Effector memory CD4-positive, alpha-beta T cell (primary cell): ENCODE results near the gene FGFRL1.
"Not testable (repeated sequence)": the region's sequence is repeated elsewhere in the genome, so short reads cannot be mapped to it uniquely, and the experiment has no call there.

Experiments
- DNase-seq, 3 donors: peaks; one replicate each; pipeline ENCODE4 v3.0.0-alpha.2; 2020
- H3K27ac ChIP-seq: 2 replicates; pipeline ENCODE4 v1.7.0; 2013; ENCODE audit warnings: mild to moderate bottlenecking, low read length, moderate library complexity; ENCODE audit not compliant: insufficient read depth, poor library complexity, severe bottlenecking
- H3K27me3 ChIP-seq: replicated peaks from 2 replicates; pipeline ENCODE4 v1.7.0; 2013; ENCODE audit warnings: mild to moderate bottlenecking, low read length; ENCODE audit not compliant: insufficient read depth, control insufficient read depth, poor library complexity, severe bottlenecking
- H3K36me3 ChIP-seq: 2 replicates; pipeline ENCODE4 v1.7.0; 2013; ENCODE audit warnings: mild to moderate bottlenecking, low read length, moderate library complexity; ENCODE audit not compliant: control insufficient read depth, insufficient read depth
- H3K4me1 ChIP-seq: 2 replicates; pipeline ENCODE4 v1.7.0; 2013; ENCODE audit warnings: low read length, mild to moderate bottlenecking; ENCODE audit not compliant: control insufficient read depth, insufficient read depth, poor library complexity, severe bottlenecking
- H3K4me3 ChIP-seq: 2 replicates; pipeline ENCODE4 v1.7.0; 2013; ENCODE audit warnings: low read length, low read depth, mild to moderate bottlenecking; ENCODE audit not compliant: insufficient read depth, poor library complexity, severe bottlenecking
- H3K9me3 ChIP-seq: 2 replicates; pipeline ENCODE4 v1.7.0; 2013; ENCODE audit warnings: mild to moderate bottlenecking, low read length, moderate library complexity; ENCODE audit not compliant: control insufficient read depth

FGFRL1 gene

DNA sequence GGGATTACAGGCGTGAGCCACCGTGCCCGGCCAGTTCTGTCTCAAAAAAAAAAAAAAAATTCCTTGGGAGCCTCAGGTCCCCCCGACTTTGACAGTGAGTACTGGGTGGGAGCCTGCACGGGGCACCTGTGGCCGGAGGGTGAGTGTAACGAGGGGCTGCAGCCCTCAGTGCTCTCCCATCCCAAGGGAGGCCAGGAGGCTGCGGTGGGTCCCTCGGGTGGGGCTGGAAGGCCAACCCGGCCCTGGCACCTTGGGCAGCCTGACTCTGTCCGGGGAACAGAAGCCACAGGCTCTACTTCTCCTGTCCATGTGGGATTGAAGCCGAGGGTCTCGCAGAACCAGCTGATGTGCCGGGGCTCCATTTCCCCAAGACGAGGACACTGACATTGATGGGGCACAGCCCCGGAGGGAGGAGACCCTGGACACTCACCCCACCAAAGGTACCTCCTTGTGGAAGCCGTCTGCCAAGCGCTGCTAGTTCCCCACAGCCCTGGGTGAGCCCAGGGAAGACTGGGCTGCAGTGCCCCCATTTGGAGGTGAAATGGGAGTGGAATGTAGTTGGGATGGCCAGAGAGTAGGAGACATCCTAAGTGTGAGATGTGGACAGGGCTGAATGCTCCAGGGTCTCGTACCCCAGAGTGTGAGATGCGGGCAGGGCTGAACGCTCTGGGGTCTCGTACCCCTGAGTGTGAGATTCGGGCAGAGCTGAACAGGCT is 16.0 kb upstream of the FGFRL1 start:
- no peaks in the 10 kb centered on the region for H3K9me3 ChIP-seq
- H3K27me3 ChIP-seq = peaks cover 16% of the 10 kb centered on the region
- H3K36me3 ChIP-seq = peaks cover 3% of the 10 kb centered on the region
- H3K4me3 ChIP-seq = no peak overlapping the region
- H3K27ac ChIP-seq = no peak overlapping the region
- no peak for DNase-seq
- H3K4me1 ChIP-seq = peaks cover 8% of the 10 kb centered on the region

DNA sequence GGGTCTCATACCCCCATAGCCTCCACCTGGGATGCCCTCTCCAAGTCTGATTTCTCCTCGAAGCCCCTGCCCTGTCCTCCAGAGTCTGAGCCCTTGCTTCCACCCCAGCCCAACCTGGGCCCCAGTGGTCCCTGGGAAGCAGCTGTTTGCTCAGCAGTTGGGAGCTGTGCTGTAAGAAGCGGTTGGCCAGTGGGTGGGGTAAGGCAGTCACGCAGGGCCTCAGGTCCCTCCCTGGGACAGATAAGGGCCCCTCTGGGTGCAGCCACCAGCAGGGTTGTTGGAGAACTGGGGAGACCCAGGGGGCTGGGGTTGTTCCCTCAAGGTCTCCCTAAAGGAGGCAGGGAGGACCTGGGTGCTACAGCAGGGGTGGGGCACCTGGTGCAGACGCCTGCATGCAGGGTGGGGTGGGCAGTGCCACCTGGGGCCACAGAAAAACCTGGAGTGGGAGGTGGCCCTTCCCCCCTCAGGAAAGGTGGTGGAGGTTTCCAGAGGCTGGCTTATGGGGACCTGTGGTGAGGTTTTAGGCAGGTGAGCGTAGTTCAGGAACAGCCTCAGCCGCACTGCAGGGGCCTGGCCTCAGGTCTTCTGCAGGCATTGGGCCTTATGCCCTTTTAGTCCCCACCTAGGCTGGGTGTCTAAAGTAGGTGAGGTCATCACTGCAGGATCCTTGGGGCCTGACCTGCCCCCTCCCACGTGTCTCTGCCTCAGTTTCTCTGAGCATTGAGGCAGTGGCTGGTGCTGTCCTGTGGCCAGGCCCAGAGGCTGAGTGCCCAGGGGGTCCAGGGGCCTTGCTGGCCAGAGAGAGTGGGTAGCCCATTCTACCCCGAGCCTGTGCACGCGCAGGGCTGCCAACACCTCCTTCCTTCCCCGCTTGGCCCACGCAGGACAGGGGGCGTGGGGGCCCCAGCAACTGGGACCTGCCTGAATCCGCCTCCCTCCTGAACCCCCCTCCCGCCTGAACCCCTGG is 15.1 kb upstream of the FGFRL1 start:
- Histone ChIP-seq H3K4me3 (no peak overlapping the region), H3K27ac (no peak overlapping the region), H3K4me1 (peaks cover 8% of the 10 kb centered on the region)

DNA sequence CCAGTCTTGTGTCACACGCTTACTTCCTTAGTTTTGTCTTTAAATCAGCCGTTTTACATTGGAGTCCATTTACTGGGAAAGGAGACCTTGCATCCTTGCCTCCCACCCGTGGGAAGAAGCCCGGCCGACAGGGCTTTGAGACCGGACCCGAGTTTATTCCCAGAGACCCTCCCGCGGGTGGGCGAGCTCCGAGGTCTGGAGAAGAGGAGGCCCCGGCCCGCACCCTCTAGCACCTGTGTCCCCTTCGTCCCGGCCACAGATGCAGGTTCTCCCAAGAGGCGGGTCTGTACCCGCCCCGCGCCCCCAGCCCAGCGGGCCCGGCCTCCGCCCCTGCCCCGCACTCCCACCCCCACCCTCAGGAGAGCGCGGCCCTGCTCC is 14.4 kb upstream of the FGFRL1 start:
- no peaks in the 10 kb centered on the region for H3K9me3 ChIP-seq
- no peak for DNase-seq
- H3K4me3 ChIP-seq = no peak overlapping the region
- no peak overlapping the region for H3K27ac ChIP-seq
- H3K4me1 ChIP-seq = peaks cover 8% of the 10 kb centered on the region
- no peaks in the 10 kb centered on the region for H3K36me3 ChIP-seq
- H3K27me3 ChIP-seq = peaks cover 25% of the 10 kb centered on the region

More for the DNA sequence above, 15.1 kb upstream of the FGFRL1 start:
- DNase-seq = no peak
- peaks cover 19% of the 10 kb centered on the region for H3K27me3 ChIP-seq
- no peaks in the 10 kb centered on the region for H3K9me3 ChIP-seq
- no peaks in the 10 kb centered on the region for H3K36me3 ChIP-seq

DNA sequence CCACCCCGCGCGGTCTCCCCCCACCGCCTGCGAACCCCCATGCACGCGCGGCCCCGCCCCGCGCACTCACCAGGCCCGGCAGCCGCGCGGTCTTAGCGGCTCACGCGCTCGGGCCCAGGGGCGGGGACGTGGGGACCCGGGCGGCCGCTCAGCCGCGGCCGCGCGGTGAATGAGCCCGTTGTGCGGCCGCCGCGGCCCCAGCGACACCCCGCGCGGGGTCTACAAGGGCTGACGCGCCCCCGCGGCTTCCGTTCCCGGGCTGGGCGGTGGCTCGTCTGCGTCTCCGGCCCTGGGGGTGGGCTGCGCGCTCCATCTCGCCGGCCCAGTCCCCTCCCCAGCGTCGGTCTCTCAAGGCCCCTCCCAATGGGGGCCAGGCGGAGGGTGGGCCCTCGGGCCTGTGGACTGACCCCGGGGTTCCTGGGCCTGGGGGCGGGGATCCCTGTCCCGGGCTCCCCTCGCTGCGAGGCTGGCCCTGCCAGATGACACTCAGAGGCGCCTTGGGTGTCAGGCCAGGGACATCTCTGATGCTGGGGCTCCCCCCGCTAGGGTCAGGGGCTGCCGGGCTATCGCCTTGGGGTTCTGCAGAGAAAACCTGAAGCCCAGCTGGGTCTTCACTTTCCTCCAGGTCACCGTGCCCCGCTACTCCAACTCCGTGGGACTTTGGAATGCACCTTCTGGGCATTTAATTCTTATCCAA is 13.9 kb upstream of the FGFRL1 start:
- no peak overlapping the region for H3K27ac ChIP-seq
- H3K4me3 ChIP-seq = no peak overlapping the region
- no peaks in the 10 kb centered on the region for H3K36me3 ChIP-seq
- no peaks in the 10 kb centered on the region for H3K9me3 ChIP-seq
- no peak for DNase-seq
- H3K4me1 ChIP-seq = peaks cover 11% of the 10 kb centered on the region
- H3K27me3 ChIP-seq = peaks cover 31% of the 10 kb centered on the region

DNA sequence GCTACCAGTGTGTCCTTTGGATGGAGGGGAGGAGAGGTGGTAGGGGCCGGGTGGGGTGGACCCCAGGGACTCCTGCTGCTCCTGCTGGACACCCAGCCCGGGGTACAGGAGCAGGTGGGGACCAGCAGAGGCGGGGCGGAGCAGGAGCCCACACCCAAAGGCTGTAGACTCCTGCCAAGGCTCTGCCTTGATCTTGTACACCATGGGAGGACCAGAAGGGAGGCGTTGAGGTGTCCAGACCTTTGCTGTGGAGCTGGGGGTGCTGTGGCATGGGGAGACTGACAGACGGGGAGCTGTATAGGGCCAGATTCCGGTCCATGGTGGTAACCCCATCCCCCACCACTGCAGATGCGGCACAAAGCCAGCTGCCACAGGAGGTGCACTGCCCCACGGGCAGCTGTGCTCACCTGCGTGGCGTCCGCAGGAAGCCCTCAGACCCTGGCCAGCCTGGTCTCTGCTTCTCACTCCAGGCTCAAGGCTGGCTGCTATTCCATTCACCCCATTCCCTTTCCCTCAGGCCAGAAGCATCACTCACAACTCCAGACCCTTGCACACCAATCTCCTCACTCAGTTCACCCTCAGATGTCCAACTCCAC is 13.2 kb upstream of the FGFRL1 start:
- Histone ChIP-seq H3K4me3 (no peak overlapping the region), H3K36me3 (no peaks in the 10 kb centered on the region), H3K27ac (no peak overlapping the region), H3K27me3 (peaks cover 35% of the 10 kb centered on the region), H3K4me1 (peaks cover 16% of the 10 kb centered on the region), H3K9me3 (no peaks in the 10 kb centered on the region)
- no peak for DNase-seq

DNA sequence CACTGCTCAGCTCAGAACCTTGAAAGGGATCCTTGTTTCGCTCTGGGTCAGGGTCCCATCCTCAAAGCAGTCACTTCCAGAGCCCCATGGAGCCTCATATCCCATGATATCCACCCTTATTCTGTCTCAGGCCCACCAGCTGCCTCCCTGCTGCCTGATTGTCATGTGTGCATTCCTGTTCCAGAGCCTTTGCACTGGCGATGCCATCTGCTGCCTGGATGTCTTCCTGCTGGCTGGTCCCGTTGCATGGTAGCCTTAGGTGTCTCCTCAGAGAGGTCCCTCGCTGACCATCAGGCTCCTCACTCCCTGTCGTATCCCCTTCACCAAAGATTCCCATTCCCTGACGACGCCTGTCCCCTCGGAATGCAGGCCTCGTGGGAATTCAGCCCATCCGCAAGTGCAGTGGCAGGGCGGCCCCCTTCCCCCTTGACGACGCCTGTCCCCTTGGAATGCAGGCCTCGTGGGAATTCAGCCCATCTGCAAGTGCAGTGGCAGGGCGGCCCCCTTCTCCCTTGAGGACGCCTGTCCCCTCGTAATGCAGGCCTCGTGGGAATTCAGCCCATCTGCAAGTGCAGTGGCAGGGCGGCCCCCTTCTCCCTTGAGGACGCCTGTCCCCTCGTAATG is 12.1 kb upstream of the FGFRL1 start:
- H3K27me3 ChIP-seq = peaks cover 46% of the 10 kb centered on the region
- H3K4me3 ChIP-seq, DNase-seq, H3K36me3 ChIP-seq, H3K9me3 ChIP-seq, H3K27ac ChIP-seq: not testable (repeated sequence)
- H3K4me1 ChIP-seq = peaks cover 21% of the 10 kb centered on the region

DNA sequence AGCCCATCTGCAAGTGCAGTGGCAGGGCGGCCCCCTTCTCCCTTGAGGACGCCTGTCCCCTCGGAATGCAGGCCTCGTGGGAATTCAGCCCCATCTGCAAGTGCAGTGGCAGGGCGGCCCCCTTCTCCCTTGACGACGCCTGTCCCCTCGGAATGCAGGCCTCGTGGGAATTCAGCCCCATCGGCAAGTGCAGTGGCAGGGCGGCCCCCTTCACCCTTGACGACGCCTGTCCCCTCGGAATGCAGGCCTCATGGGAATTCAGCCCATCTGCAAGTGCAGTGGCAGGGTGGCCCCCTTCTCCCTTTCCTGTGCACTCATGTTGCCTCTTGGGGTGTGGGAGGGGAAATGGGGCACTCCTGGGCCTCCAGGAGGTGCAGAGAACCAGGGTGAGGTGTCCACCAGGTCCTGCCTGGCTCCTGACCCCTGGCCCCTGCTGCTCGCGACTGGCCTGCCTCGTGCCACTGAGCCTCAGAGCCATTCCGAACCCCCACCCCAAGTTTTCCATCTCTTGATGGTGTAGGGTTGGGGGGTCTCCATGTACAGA is 11.5 kb upstream of the FGFRL1 start:
- H3K27me3 ChIP-seq = peaks cover 52% of the 10 kb centered on the region
- no peak overlapping the region for H3K4me3 ChIP-seq

DNA sequence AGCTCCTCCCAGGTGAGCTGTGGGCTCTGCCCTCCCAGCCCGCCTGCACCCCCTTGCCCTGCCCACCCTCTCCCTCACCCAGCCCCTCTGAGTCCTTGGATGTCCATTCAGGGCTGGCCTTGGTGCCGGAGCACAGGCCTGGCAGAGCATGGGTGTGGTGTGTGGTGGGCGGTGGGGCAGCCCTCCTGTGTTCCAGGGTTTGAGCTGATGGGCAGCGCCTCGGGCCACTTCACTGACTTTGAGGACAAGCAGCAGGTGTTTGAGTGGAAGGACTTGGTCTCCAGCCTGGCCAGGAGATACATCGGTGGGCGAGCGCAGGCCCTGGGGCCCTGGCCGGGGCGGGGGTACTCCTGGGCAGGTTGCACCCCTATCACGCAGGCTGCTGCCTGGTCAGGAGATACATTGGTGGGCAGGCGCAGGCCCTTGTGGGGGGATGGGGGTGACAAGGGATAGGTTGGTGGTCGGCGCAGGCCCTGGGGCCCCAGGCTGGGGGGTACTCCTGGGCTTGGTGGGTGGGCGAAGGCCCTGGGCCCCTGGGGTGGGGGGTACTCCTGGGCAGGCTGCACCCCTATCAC is 10.7 kb upstream of the FGFRL1 start:
- no peak for DNase-seq
- no peaks in the 10 kb centered on the region for H3K36me3 ChIP-seq
- H3K4me3 ChIP-seq = no peak overlapping the region
- H3K4me1 ChIP-seq = peaks cover 21% of the 10 kb centered on the region
- no peaks in the 10 kb centered on the region for H3K9me3 ChIP-seq
- peaks cover 52% of the 10 kb centered on the region for H3K27me3 ChIP-seq
- no peak overlapping the region for H3K27ac ChIP-seq

More for the DNA sequence above, 11.5 kb upstream of the FGFRL1 start:
- no peak for DNase-seq
- Histone ChIP-seq H3K36me3 (no peaks in the 10 kb centered on the region), H3K9me3 (no peaks in the 10 kb centered on the region), H3K4me1 (peaks cover 21% of the 10 kb centered on the region), H3K27ac (no peak overlapping the region)

DNA sequence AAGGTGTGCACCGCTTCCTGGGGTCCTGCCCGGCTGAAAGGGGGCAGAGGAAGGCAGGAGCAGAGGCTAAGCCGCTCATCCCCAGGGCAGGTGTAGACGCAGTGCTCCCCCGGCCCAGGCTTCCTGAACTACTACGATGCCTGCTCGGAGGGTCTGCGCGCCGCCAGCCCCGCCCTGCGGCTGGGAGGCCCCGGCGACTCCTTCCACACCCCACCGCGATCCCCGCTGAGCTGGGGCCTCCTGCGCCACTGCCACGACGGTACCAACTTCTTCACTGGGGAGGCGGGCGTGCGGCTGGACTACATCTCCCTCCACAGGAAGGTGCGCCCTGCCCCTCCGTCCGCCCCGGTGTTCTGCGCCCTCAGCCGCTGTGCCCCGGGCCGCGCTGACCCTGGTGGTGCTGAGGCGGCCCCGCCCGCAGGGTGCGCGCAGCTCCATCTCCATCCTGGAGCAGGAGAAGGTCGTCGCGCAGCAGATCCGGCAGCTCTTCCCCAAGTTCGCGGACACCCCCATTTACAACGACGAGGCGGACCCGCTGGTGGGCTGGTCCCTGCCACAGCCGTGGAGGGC is 9.8 kb upstream of the FGFRL1 start:
- Histone ChIP-seq H3K4me1 (peaks cover 21% of the 10 kb centered on the region), H3K36me3 (no peaks in the 10 kb centered on the region), H3K9me3 (no peaks in the 10 kb centered on the region), H3K27ac (no peak overlapping the region), H3K4me3 (no peak overlapping the region), H3K27me3 (peaks cover 50% of the 10 kb centered on the region)
- DNase-seq = no peak
